BJ (cell line): Measurements from ENCODE around the gene GLYAT. TPM values are rescaled to one million over a fixed set of nuclear protein-coding genes. Genes with fewer than 3 reads are reported as not detected.

ENCODE experiments used
- CTCF ChIA-PET: fragments of 350-600 bp; formaldehyde crosslinking; extraction: SDS; loops from one replicate; lab custom pipeline; 2021; ENCODE audit warnings: antibody characterized with exemption, inconsistent platforms; lab: Yijun Ruan, JAX
- POLR2A ChIA-PET: fragments of 300-600 bp; sonication (Branson Sonifier 250); formaldehyde crosslinking; extraction: SDS; loops from one replicate; lab custom pipeline; 2021; ENCODE audit warnings: antibody characterized with exemption; lab: Charles Lee
- DNase-seq: peaks from one replicate; pipeline ENCODE4 v3.0.0-alpha.2; 2011; ENCODE audit warnings: low read depth
- H3K27me3 ChIP-seq: 2 replicates; pipeline ENCODE4 v1.6.0; 2011; ENCODE audit warnings: low read length; ENCODE audit not compliant: control insufficient read depth, insufficient read depth
- H3K36me3 ChIP-seq: 2 replicates; pipeline ENCODE4 v1.5.1; 2011; ENCODE audit warnings: low read length; ENCODE audit not compliant: control insufficient read depth, insufficient read depth
- H3K4me3 ChIP-seq: 2 replicates; pipeline ENCODE4 v1.5.1; 2011; ENCODE audit warnings: low read depth, mild to moderate bottlenecking, control low read depth, low read length
- CTCF ChIP-seq: IDR thresholded peaks from 2 replicates; pipeline ENCODE4 v1.5.1; 2011; ENCODE audit warnings: low read depth, mild to moderate bottlenecking, control low read depth, inconsistent platforms, low read length, moderate library complexity; ENCODE audit not compliant: insufficient read depth
- polyA plus RNA-seq: library from polyadenylated mRNA; depleted of rRNA; stranded (reverse); fragments of >200 nt; gene quantifications from 2 replicates; pipeline ENCODE4 v1.2.3, GENCODE V29; 2011

The GLYAT gene
- polyA plus RNA-seq, 1 experiment, result not detected

GRCh38 chr11:58774164-58774593 lies 42.4 kb upstream of the GLYAT start:
- DNase-seq, result no peak
- CTCF ChIA-PET, result interaction anchor here (1.1 to 1.8 kb wide), 2 partner anchors 12 to 21 kb away, joined by 3 to 6 read pairs; no protein-coding TSS in a partner anchor
- no peak for TF ChIP-seq CTCF
- no peak overlapping the region for H3K4me3 ChIP-seq
- no peaks in the 10 kb centered on the region for H3K27me3 ChIP-seq
- no peaks in the 10 kb centered on the region for H3K36me3 ChIP-seq
- POLR2A ChIA-PET, result no interaction called here

GRCh38 chr11:58773337-58773736 lies 41.6 kb upstream of the GLYAT start:
- H3K4me3 ChIP-seq, result no peak overlapping the region
- ChIA-PET CTCF (interaction anchor here (1.6 to 1.8 kb wide), 2 partner anchors 13 to 15 kb away, joined by 5 to 6 read pairs; no protein-coding TSS in a partner anchor), POLR2A (no interaction called here)
- no peak for TF ChIP-seq CTCF
- H3K27me3 ChIP-seq, result peaks cover 3% of the 10 kb centered on the region; the same call in 1 of the 2 replicates
- H3K36me3 ChIP-seq, result no peaks in the 10 kb centered on the region
- no peak for DNase-seq

GRCh38 chr11:58772329-58773285 lies 40.9 kb upstream of the GLYAT start:
- Histone ChIP-seq H3K4me3 (no peak overlapping the region), H3K36me3 (no peaks in the 10 kb centered on the region), H3K27me3 (peaks cover 3% of the 10 kb centered on the region; the same call in 1 of the 2 replicates)
- no peak for DNase-seq
- ChIA-PET CTCF (interaction anchor here (0.8 to 1.8 kb wide), 3 partner anchors 14 to 98 kb away, joined by 4 to 6 read pairs (median 5); no protein-coding TSS in a partner anchor), POLR2A (no interaction called here)
- TF ChIP-seq CTCF, result no peak

- no peak for DNase-seq
- ChIA-PET CTCF (interaction anchor here (0.8 to 1.4 kb wide), 2 partner anchors 13 to 97 kb away, joined by 4 read pairs; no protein-coding TSS in a partner anchor), POLR2A (no interaction called here)
- H3K27me3 ChIP-seq, result peaks cover 3% of the 10 kb centered on the region; the same call in 1 of the 2 replicates
- TF ChIP-seq CTCF, result no peak
- no peaks in the 10 kb centered on the region for H3K36me3 ChIP-seq
- H3K4me3 ChIP-seq, result no peak overlapping the region
Measured at GRCh38 chr11:58771458-58771855, 39.7 kb upstream of the GLYAT start.
